Peyer's patch (tissue), 4 donors: ENCODE results near the gene MYOCD. TPM values are rescaled to one million over a fixed set of nuclear protein-coding genes. Genes with fewer than 3 reads are reported as not detected.

ENCODE experiments used
- DNase-seq, 3 donors: peaks; one replicate each; pipeline ENCODE4 v3.0.0-alpha.2; 2017 to 2019
- H3K27ac ChIP-seq, 4 donors: fragments of 200-600 bp; sonication (generic); one replicate each; pipeline ENCODE4 v1.5.1; 2016 to 2019
- H3K27me3 ChIP-seq, 2 donors: fragments of 200-600 bp; sonication (generic); one replicate each; pipeline ENCODE4 v1.5.1; 2019
- H3K36me3 ChIP-seq, 3 donors: fragments of 200-600 bp; sonication (generic); one replicate each; pipeline ENCODE4 v1.5.1; 2016 to 2019
- H3K4me1 ChIP-seq, 4 donors: fragments of 200-600 bp; sonication (generic); one replicate each; pipeline ENCODE4 v1.5.1; 2016 to 2019
- H3K4me3 ChIP-seq, 4 donors: fragments of 200-600 bp; sonication (generic); 1 replicate in 3 of 4; 2 replicates in 1 of 4; pipeline ENCODE4 v1.5.1; 2016 to 2019; ENCODE audit warnings: mild to moderate bottlenecking in 1 of 4
- H3K9me3 ChIP-seq, 4 donors: fragments of 200-600 bp; sonication (generic); one replicate each; pipeline ENCODE4 v1.5.1; 2016 to 2019; ENCODE audit warnings: mild to moderate bottlenecking in 1 of 4
- POLR2A ChIP-seq, 2 donors: fragments of 450-650 bp; IDR thresholded peaks; one replicate each; pipeline ENCODE4 v1.5.1; 2017; ENCODE audit warnings: antibody characterized with exemption in 2 of 2, mild to moderate bottlenecking in 2 of 2, moderate library complexity in 2 of 2
- total RNA-seq, 4 donors: library from RNA; depleted of rRNA; stranded (reverse); fragments of >200 nt; gene quantifications; one replicate each; pipeline ENCODE4 v1.1.0, GENCODE V29; 2016
- TF ChIP-seq, protein P1 (sequence below), 6 experiments: fragments of 450-650 bp in 4 of 6; fragments of 200-600 bp in 2 of 6; sonication (generic) in 1 of 6; IDR thresholded peaks; one replicate each; pipeline ENCODE4 v1.5.1; 2017 to 2019; ENCODE audit warnings: antibody characterized with exemption in 6 of 6, mild to moderate bottlenecking in 3 of 6, moderate library complexity in 1 of 6

Gene MYOCD
- total RNA-seq, 4 donors from 2014 or later: 1.2 to 5.2 (median 3.4) TPM

DNA sequence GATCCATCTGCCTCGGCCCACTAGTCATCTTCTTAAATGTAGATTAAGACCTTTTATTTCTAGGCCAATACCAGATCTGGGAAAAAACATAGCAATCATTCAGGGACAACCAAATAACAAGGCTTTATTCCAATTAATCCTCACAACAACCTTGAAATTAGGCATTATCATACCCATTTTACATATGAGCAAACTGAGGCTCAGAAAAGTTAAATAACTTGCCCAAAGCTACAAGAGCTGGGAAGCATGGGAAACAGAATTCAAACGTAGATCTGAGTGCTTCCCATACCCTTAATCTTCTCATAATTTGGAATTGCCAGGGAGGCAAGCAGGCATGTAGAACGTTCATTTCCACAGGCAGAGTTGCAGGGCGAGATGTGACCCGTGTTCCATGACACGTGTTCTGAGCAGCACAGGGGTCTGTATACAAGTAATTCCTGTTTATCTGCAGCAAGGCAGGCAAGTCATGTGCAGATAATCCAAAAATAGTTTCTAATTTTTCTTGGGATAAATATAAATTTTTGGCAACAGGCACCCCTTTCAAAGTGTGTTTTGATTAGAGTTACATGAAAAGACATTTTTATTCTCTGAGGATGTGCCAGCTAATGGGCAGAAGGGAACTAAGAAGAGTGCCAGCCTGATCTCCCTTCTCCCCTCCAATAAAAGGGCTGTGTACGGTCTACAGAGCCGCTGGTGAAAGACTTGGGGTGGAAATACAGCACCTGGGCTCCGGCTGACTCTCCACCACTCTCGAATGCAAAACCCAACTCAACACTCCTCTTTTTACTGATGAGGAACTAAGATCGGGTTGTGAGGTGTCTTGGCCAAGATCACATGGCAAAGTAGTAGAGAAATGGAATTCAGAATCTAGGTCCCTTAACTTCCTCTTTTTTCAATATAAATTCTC is 27.7 kb upstream of the MYOCD start:
- Histone ChIP-seq H3K27me3 (no peaks in the 10 kb centered on the region), H3K9me3 (no peaks in the 10 kb centered on the region), H3K4me3 (no peak overlapping the region), H3K36me3 (no peaks in the 10 kb centered on the region), H3K4me1 (no peaks in the 10 kb centered on the region), H3K27ac (no peak overlapping the region)
- TF ChIP-seq, protein P1, sequence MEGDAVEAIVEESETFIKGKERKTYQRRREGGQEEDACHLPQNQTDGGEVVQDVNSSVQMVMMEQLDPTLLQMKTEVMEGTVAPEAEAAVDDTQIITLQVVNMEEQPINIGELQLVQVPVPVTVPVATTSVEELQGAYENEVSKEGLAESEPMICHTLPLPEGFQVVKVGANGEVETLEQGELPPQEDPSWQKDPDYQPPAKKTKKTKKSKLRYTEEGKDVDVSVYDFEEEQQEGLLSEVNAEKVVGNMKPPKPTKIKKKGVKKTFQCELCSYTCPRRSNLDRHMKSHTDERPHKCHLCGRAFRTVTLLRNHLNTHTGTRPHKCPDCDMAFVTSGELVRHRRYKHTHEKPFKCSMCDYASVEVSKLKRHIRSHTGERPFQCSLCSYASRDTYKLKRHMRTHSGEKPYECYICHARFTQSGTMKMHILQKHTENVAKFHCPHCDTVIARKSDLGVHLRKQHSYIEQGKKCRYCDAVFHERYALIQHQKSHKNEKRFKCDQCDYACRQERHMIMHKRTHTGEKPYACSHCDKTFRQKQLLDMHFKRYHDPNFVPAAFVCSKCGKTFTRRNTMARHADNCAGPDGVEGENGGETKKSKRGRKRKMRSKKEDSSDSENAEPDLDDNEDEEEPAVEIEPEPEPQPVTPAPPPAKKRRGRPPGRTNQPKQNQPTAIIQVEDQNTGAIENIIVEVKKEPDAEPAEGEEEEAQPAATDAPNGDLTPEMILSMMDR (IDR thresholded peaks at IDR 0.05): no peak
- TF ChIP-seq POLR2A (IDR thresholded peaks at IDR 0.05): no peak
- no peak for DNase-seq

DNA sequence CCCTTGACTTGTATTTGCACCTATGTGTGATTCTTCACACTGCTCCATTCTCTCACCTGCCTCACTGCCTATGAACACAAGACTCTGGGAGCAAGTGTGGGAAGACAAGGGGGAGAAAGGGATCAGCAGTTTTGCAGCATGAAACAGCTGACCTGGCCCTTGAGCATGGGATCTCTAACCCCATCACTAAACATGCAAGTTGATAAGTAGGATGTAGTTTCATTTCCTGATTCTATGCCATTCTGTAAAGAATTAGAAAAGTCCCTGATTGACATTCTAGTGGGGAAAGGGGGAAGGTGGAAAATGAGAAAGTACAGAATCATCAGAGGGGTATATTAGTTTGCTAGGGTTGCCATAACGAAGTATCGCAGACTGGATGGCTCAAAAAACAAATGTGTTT is 25.3 kb upstream of the MYOCD start:
- Histone ChIP-seq H3K9me3 (no peaks in the 10 kb centered on the region), H3K36me3 (no peaks in the 10 kb centered on the region), H3K4me1 (no peaks in the 10 kb centered on the region), H3K27me3 (no peaks in the 10 kb centered on the region), H3K27ac (no peak overlapping the region), H3K4me3 (no peak overlapping the region)
- DNase-seq: no peak
- TF ChIP-seq POLR2A (IDR thresholded peaks at IDR 0.05): no peak
- TF ChIP-seq, protein P1 (IDR thresholded peaks at IDR 0.05): no peak

DNA sequence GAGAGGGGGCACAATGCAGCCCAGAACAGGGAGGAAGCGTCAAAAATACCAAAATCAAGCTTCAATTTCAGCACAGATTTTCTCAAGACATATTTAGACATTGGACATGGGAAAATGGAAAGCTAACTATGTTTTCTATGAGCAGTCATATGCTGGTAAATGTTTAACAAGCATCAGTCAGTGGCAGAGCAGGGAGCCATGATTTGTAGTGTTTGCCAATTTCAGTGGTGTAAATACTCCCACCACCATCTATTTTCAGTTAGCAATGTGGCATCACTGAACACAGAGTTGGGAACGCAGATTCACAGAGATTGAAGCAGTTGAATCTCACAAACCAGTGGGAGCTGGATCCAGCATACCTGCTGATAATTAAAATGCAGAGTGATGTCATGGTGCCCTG is 24.6 kb upstream of the MYOCD start:
- Histone ChIP-seq H3K4me3 (no peak overlapping the region), H3K36me3 (no peaks in the 10 kb centered on the region), H3K27me3 (no peaks in the 10 kb centered on the region), H3K4me1 (no peaks in the 10 kb centered on the region), H3K9me3 (no peaks in the 10 kb centered on the region), H3K27ac (no peak overlapping the region)
- no peak for DNase-seq
- no peak for TF ChIP-seq POLR2A (IDR thresholded peaks at IDR 0.05)
- TF ChIP-seq, protein P1 (IDR thresholded peaks at IDR 0.05): no peak

DNA sequence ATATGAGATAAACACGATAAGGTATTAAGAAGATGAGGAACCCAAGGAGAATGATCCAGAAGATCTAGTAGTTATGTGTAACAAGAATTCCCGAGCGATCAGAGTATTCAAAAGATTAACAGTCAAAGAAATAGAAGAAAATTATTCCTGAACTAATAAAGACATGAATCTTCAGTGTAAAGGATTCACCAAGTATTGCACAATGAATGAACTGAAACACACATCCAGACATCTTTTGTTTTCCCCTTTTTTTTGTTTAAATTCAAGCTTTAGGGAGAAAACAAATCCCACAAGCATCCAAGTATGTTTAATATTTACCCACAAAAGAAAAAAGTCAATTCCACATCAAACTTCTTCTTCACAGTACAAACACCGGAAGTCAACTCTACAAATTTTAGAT is 23.7 kb upstream of the MYOCD start:
- DNase-seq: no peak
- H3K9me3 ChIP-seq: no peaks in the 10 kb centered on the region
- no peak for TF ChIP-seq POLR2A (IDR thresholded peaks at IDR 0.05)
- TF ChIP-seq, protein P1 (IDR thresholded peaks at IDR 0.05): no peak
- H3K27me3 ChIP-seq: no peaks in the 10 kb centered on the region
- no peak overlapping the region for H3K4me3 ChIP-seq
- H3K27ac ChIP-seq: no peak overlapping the region
- no peaks in the 10 kb centered on the region for H3K36me3 ChIP-seq
- no peaks in the 10 kb centered on the region for H3K4me1 ChIP-seq

DNA sequence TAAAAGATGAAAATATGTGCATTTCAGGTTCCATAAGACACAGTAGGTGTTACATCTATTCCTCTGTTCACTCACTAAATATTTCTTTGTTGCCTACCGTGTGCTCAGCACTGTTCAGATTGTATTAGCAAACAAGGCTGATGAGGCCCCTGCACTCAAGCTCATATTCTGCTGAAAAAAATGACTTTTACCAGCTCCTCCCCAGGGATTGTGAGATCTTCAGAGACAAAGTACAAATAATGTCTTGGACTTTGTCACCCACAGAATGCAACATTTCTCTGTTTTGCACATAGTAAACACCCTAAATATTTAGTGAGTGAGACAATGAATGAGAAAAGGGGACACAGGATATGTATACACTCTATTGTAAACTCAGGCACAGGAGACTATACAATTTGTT is 21.9 kb upstream of the MYOCD start:
- Histone ChIP-seq H3K9me3 (no peaks in the 10 kb centered on the region), H3K27ac (no peak overlapping the region), H3K4me1 (no peaks in the 10 kb centered on the region), H3K27me3 (no peaks in the 10 kb centered on the region), H3K36me3 (no peaks in the 10 kb centered on the region), H3K4me3 (no peak overlapping the region)
- TF ChIP-seq POLR2A (IDR thresholded peaks at IDR 0.05): no peak
- TF ChIP-seq, protein P1 (IDR thresholded peaks at IDR 0.05): no peak
- DNase-seq: no peak
